OCI-LY1 (cell line): ENCODE data around the gene PARD3.

Experiments
- H2AFZ ChIP-seq: fragments of 200-600 bp; sonication (generic), shearing (Covaris generic); 2 replicates; pipeline ENCODE4 v1.6.0; 2014; ENCODE audit warnings: antibody characterized with exemption, mild to moderate bottlenecking, low read length
- H3F3A ChIP-seq: fragments of 200-600 bp; sonication (generic), shearing (Covaris generic); 2 replicates; pipeline ENCODE4 v1.6.0; 2014; ENCODE audit warnings: mild to moderate bottlenecking, antibody characterized with exemption, low read length, moderate library complexity; ENCODE audit not compliant: insufficient read depth
- H3K27ac ChIP-seq: fragments of 200-600 bp; sonication (generic); 2 replicates; pipeline ENCODE4 v1.5.1; 2014; ENCODE audit warnings: low read length, mixed run types, mild to moderate bottlenecking, low read depth; ENCODE audit not compliant: poor library complexity, severe bottlenecking
- H3K27me3 ChIP-seq: fragments of 200-600 bp; sonication (generic); 2 replicates; pipeline ENCODE4 v1.6.0; 2014; ENCODE audit warnings: antibody characterized with exemption, mild to moderate bottlenecking, low read length, moderate library complexity; ENCODE audit not compliant: insufficient read depth
- H3K36me3 ChIP-seq: fragments of 200-600 bp; sonication (generic); 2 replicates; pipeline ENCODE4 v1.6.1; 2014; ENCODE audit warnings: mild to moderate bottlenecking, antibody characterized with exemption, low read length, moderate library complexity, mixed read lengths; ENCODE audit not compliant: insufficient read depth
- H3K4me1 ChIP-seq: fragments of 200-600 bp; sonication (generic); 2 replicates; pipeline ENCODE4 v1.5.1; 2014; ENCODE audit warnings: mild to moderate bottlenecking, low read length, moderate library complexity; ENCODE audit not compliant: insufficient read depth, severe bottlenecking
- H3K4me2 ChIP-seq: fragments of 200-600 bp; sonication (generic), shearing (Covaris generic); 2 replicates; pipeline ENCODE4 v1.6.1; 2014; ENCODE audit warnings: low read length
- H3K4me3 ChIP-seq: fragments of 200-600 bp; sonication (generic); 2 replicates; pipeline ENCODE4 v1.5.1; 2014; ENCODE audit warnings: low read length, low read depth, mild to moderate bottlenecking, mixed read lengths; ENCODE audit not compliant: poor library complexity, severe bottlenecking
- H3K79me2 ChIP-seq: fragments of 200-600 bp; shearing (Covaris generic); 2 replicates; pipeline ENCODE4 v1.6.1; 2016; ENCODE audit warnings: mixed run types, low read length, mixed read lengths; ENCODE audit not compliant: insufficient read depth
- H3K9ac ChIP-seq: fragments of 200-600 bp; sonication (generic), shearing (Covaris generic); 2 replicates; pipeline ENCODE4 v1.6.1; 2014; ENCODE audit warnings: mild to moderate bottlenecking, low read length, mixed read lengths
- H3K9me2 ChIP-seq: fragments of 200-600 bp; sonication (generic), shearing (Covaris generic); 2 replicates; pipeline ENCODE4 v1.6.1; 2014; ENCODE audit warnings: low read depth, mild to moderate bottlenecking, low read length, mixed read lengths
- H3K9me3 ChIP-seq: fragments of 200-600 bp; shearing (Covaris generic); 2 replicates; pipeline ENCODE4 v1.6.1; 2014; ENCODE audit warnings: low read length, mixed read lengths
- H4K20me1 ChIP-seq: fragments of 200-600 bp; sonication (generic), shearing (Covaris generic); 2 replicates; pipeline ENCODE4 v1.6.0; 2016; ENCODE audit warnings: mild to moderate bottlenecking, low read length; ENCODE audit not compliant: insufficient read depth
- CTCF ChIP-seq: fragments of 200-600 bp; sonication (generic), shearing (Covaris generic); IDR thresholded peaks from 2 replicates; pipeline ENCODE4 v1.5.1; 2017; ENCODE audit warnings: mild to moderate bottlenecking, antibody characterized with exemption, low read length, moderate library complexity, mixed read lengths
- EZH2 ChIP-seq: fragments of 200-600 bp; sonication (generic), shearing (Covaris generic); IDR thresholded peaks from 2 replicates; pipeline ENCODE4 v1.8.0; 2017; ENCODE audit warnings: borderline replicate concordance, mixed run types, mild to moderate bottlenecking, antibody characterized with exemption, low read length, moderate library complexity, mixed read lengths

The PARD3 gene

GRCh38 chr10:34407324-34407805 lies 407.7 kb downstream of the PARD3 start:
- H3K27ac ChIP-seq, result no peak overlapping the region
- no peak overlapping the region for H3K4me3 ChIP-seq
- H3K4me1 ChIP-seq, result no peaks in the 10 kb centered on the region
- no peaks in the 10 kb centered on the region for H3F3A ChIP-seq
- no peaks in the 10 kb centered on the region for H3K27me3 ChIP-seq
- H4K20me1 ChIP-seq, result no peaks in the 10 kb centered on the region
- H3K9me2 ChIP-seq, result no peaks in the 10 kb centered on the region
- no peak for TF ChIP-seq EZH2
- no peak for TF ChIP-seq CTCF
- no peaks in the 10 kb centered on the region for H3K79me2 ChIP-seq
- H2AFZ ChIP-seq, result no peak overlapping the region
- H3K9me3 ChIP-seq, result no peaks in the 10 kb centered on the region
- no peak overlapping the region for H3K9ac ChIP-seq
- H3K4me2 ChIP-seq, result no peak overlapping the region
- H3K36me3 ChIP-seq, result no peaks in the 10 kb centered on the region

GRCh38 chr10:34406463-34407323 lies 408.4 kb downstream of the PARD3 start:
- no peak overlapping the region for H3K4me3 ChIP-seq
- H3K4me1 ChIP-seq, result no peaks in the 10 kb centered on the region
- H3K9me2 ChIP-seq, result no peaks in the 10 kb centered on the region
- no peak overlapping the region for H2AFZ ChIP-seq
- H3F3A ChIP-seq, result no peaks in the 10 kb centered on the region
- no peak overlapping the region for H3K9ac ChIP-seq
- H3K79me2 ChIP-seq, result no peaks in the 10 kb centered on the region
- no peak overlapping the region for H3K27ac ChIP-seq
- H3K27me3 ChIP-seq, result no peaks in the 10 kb centered on the region
- H4K20me1 ChIP-seq, result no peaks in the 10 kb centered on the region
- TF ChIP-seq CTCF (no peak), EZH2 (no peak)
- H3K9me3 ChIP-seq, result no peaks in the 10 kb centered on the region
- H3K36me3 ChIP-seq, result no peaks in the 10 kb centered on the region
- no peak overlapping the region for H3K4me2 ChIP-seq

GRCh38 chr10:34405611-34406462 lies 409.3 kb downstream of the PARD3 start:
- TF ChIP-seq EZH2 (no peak), CTCF (no peak)
- H3K4me2 ChIP-seq, result no peak overlapping the region

More at GRCh38 chr10:34405611-34406462, 409.3 kb downstream of the PARD3 start:
- Histone ChIP-seq H3K27ac (no peak overlapping the region), H2AFZ (no peak overlapping the region), H3K9ac (no peak overlapping the region), H3K4me1 (no peaks in the 10 kb centered on the region), H4K20me1 (no peaks in the 10 kb centered on the region), H3K4me3 (no peak overlapping the region), H3K36me3 (no peaks in the 10 kb centered on the region), H3K9me3 (no peaks in the 10 kb centered on the region), H3K27me3 (no peaks in the 10 kb centered on the region), H3K9me2 (no peaks in the 10 kb centered on the region), H3K79me2 (no peaks in the 10 kb centered on the region), H3F3A (no peaks in the 10 kb centered on the region)
